Keratinocyte (primary cell): ENCODE data around the gene SLC12A8. TPM values are rescaled to one million over a fixed set of nuclear protein-coding genes. Genes with fewer than 3 reads are reported as not detected.

Experiments used
- DNase-seq: peaks from one replicate; pipeline ENCODE4 v3.0.0-alpha.2; 2011; ENCODE audit warnings: low read depth, missing footprints, low spot score
- FAIRE-seq: peaks from 2 replicates; lab custom pipeline; 2011; peaks lifted over from hg19 to GRCh38; lab: Jason Lieb, UNC
- H2AFZ ChIP-seq: 2 replicates; pipeline ENCODE4 v1.6.0; 2012; ENCODE audit warnings: low read length, control low read depth, inconsistent platforms; ENCODE audit not compliant: control insufficient read depth
- H3K27ac ChIP-seq: 2 replicates; pipeline ENCODE4 v1.5.1; 2011; ENCODE audit warnings: low read length; ENCODE audit not compliant: control insufficient read depth, insufficient read depth
- H3K27me3 ChIP-seq: 3 replicates; pipeline ENCODE4 v1.6.0; 2011; ENCODE audit warnings: low read length; ENCODE audit not compliant: control insufficient read depth, insufficient read depth; ENCODE audit errors: extremely low read depth
- H3K36me3 ChIP-seq, 2 experiments: 2 replicates in 1 of 2; 3 replicates in 1 of 2; pipeline ENCODE4 v1.5.1; 2011; ENCODE audit warnings: low read length in 2 of 2, mild to moderate bottlenecking in 1 of 2; ENCODE audit not compliant: control insufficient read depth in 2 of 2, insufficient read depth in 2 of 2; ENCODE audit errors: extremely low read depth in 1 of 2
- H3K4me1 ChIP-seq: 3 replicates; pipeline ENCODE4 v1.5.1; 2011; ENCODE audit warnings: low read length; ENCODE audit not compliant: control insufficient read depth, insufficient read depth; ENCODE audit errors: extremely low read depth
- H3K4me2 ChIP-seq: 3 replicates; pipeline ENCODE4 v1.6.0; 2011; ENCODE audit warnings: low read depth, low read length; ENCODE audit not compliant: control insufficient read depth, insufficient read depth; ENCODE audit errors: extremely low read depth
- H3K4me3 ChIP-seq, 3 experiments: fragments of 200-600 bp in 1 of 3; sonication (generic) in 1 of 3; 2 replicates in 2 of 3; 3 replicates in 1 of 3; pipeline ENCODE4 v1.5.1; 2011 to 2016; ENCODE audit warnings: low read length in 3 of 3, mild to moderate bottlenecking in 3 of 3, control low read depth in 2 of 3, inconsistent platforms in 1 of 3, low read depth in 1 of 3, mixed read lengths in 1 of 3, mixed run types in 1 of 3, moderate library complexity in 1 of 3; ENCODE audit not compliant: control insufficient read depth in 2 of 3, insufficient read depth in 2 of 3; ENCODE audit errors: extremely low read depth in 1 of 3
- H3K79me2 ChIP-seq: 2 replicates; pipeline ENCODE4 v1.6.0; 2012; ENCODE audit warnings: low read length; ENCODE audit not compliant: control insufficient read depth, insufficient read depth
- H3K9ac ChIP-seq: 3 replicates; pipeline ENCODE4 v1.6.0; 2011; ENCODE audit warnings: low read length; ENCODE audit not compliant: control insufficient read depth, insufficient read depth; ENCODE audit errors: extremely low read depth
- H3K9me1 ChIP-seq: 3 replicates; pipeline ENCODE4 v1.6.0; 2011; ENCODE audit warnings: low read length; ENCODE audit not compliant: control insufficient read depth, insufficient read depth; ENCODE audit errors: extremely low read depth
- H3K9me3 ChIP-seq: 2 replicates; pipeline ENCODE4 v1.5.1; 2012; ENCODE audit warnings: low read depth, low read length; ENCODE audit not compliant: control insufficient read depth
- H4K20me1 ChIP-seq: 3 replicates; pipeline ENCODE4 v1.6.0; 2011; ENCODE audit warnings: low read length; ENCODE audit not compliant: control insufficient read depth, insufficient read depth; ENCODE audit errors: extremely low read depth
- EZH2 ChIP-seq: IDR thresholded peaks from one replicate; pipeline ENCODE4 v1.6.1; 2012; ENCODE audit warnings: inconsistent platforms, mild to moderate bottlenecking, low read length, moderate library complexity
- dilution Hi-C: fragments of 300-500 bp; cut with MboI; formaldehyde crosslinking; loops from one replicate; pipeline ENCODE4 v1.7.0; 2020; ENCODE audit warnings: low sequenced_read_pairs; ENCODE audit not compliant: extremely low pct_ligation_motif_present
- polyA plus RNA-seq, 5 experiments: library from polyadenylated mRNA; depleted of rRNA in 3 of 5; stranded (reverse) in 3 of 5; stranded (forward) in 1 of 5; unstranded in 1 of 5; fragments of >200 nt; gene quantifications; 1 replicate in 1 of 5; 2 replicates in 3 of 5; 3 replicates in 1 of 5; pipeline versions ENCODE4 v1.2.1 to v1.2.3, GENCODE V29; 2011 to 2012; ENCODE audit warnings: missing spikeins in 2 of 5, low read depth in 1 of 5, low replicate concordance in 1 of 5
- TF ChIP-seq, protein P1 (sequence below), 3 experiments: IDR thresholded peaks in 1 of 3; conservative IDR thresholded peaks in 1 of 3; optimal IDR thresholded peaks in 1 of 3; 2 replicates in 2 of 3; 3 replicates in 1 of 3; pipeline versions ENCODE3 to v1.5.1; 2011; ENCODE audit warnings: low read length in 3 of 3, mild to moderate bottlenecking in 3 of 3, moderate library complexity in 2 of 3, control low read depth in 1 of 3, inconsistent platforms in 1 of 3; ENCODE audit not compliant: insufficient read depth in 2 of 3; ENCODE audit errors: extremely low read depth in 1 of 3

Gene SLC12A8
- polyA plus RNA-seq, 1 donor (not counting 4 experiments of a cell fraction or from before 2014, with no cell fraction given), result 6.9 TPM

DNA sequence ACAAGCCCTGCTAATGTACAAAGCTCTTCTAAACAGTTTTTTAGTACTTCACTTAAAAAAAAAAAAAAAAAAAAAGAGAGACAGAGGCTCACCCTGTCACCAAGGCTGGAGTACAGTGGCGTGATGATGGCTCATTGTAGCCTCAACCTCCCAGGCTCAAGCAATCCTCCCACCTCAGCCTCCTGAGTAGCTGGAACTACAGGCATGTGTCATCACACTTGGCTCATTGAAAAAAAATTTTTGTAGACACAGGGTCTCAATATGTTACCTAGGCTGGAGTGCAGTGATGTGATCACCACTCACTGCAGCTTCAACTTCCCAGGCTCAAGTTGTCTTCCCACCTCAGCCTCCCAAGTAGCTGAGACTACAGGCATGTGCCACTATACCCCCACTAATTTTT is 109.1 kb downstream of the SLC12A8 start:
- Histone ChIP-seq H3K36me3 (peaks cover 1 to 3% of the 10 kb centered on the region in 2 experiments), H2AFZ (no peak overlapping the region), H3K4me1 (peaks cover 13% of the 10 kb centered on the region), H3K4me3 (no peak overlapping the region), H3K27ac (no peak overlapping the region), H3K79me2 (no peaks in the 10 kb centered on the region), H3K27me3 (no peaks in the 10 kb centered on the region), H3K9ac (no peak overlapping the region), H3K9me3 (no peaks in the 10 kb centered on the region), H4K20me1 (no peaks in the 10 kb centered on the region), H3K4me2 (no peak overlapping the region), H3K9me1 (no peaks in the 10 kb centered on the region)
- DNase-seq (no peak), FAIRE-seq (no peak)
- dilution Hi-C loops, result no loop called here
- TF ChIP-seq EZH2, result no peak
- TF ChIP-seq, protein P1, sequence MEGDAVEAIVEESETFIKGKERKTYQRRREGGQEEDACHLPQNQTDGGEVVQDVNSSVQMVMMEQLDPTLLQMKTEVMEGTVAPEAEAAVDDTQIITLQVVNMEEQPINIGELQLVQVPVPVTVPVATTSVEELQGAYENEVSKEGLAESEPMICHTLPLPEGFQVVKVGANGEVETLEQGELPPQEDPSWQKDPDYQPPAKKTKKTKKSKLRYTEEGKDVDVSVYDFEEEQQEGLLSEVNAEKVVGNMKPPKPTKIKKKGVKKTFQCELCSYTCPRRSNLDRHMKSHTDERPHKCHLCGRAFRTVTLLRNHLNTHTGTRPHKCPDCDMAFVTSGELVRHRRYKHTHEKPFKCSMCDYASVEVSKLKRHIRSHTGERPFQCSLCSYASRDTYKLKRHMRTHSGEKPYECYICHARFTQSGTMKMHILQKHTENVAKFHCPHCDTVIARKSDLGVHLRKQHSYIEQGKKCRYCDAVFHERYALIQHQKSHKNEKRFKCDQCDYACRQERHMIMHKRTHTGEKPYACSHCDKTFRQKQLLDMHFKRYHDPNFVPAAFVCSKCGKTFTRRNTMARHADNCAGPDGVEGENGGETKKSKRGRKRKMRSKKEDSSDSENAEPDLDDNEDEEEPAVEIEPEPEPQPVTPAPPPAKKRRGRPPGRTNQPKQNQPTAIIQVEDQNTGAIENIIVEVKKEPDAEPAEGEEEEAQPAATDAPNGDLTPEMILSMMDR (optimal IDR thresholded peaks at IDR 0.05 in 1 of 3, IDR thresholded peaks at IDR 0.05 in 1 of 3, conservative IDR thresholded peaks at IDR 0.05 in 1 of 3; ENCODE audit: extremely low read depth in 1 of 3, insufficient read depth in 2 of 3, low read length in 3 of 3), result no peak

DNA sequence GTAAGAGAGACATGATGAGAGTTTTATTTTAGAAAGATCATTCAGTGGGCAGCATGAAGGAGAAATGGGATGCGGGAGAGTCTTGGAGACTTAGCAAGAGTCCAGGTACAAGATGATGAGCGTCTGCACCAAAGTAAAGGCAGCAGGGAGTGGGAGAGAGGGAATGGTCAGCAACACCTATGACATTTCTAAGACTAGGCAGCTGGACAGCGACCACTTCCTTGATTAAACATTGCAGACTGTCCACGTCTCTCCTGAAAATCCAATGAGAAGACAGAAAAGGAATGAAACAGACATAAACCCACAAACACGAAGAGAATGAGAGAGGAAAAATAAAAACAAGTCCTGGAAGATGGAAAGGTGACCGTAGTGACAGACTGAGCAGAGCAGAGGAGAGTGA is 110.1 kb downstream of the SLC12A8 start:
- Histone ChIP-seq H3K4me3 (no peak overlapping the region), H3K27ac (no peak overlapping the region), H4K20me1 (no peaks in the 10 kb centered on the region), H2AFZ (no peak overlapping the region), H3K27me3 (no peaks in the 10 kb centered on the region), H3K36me3 (peaks cover 1 to 3% of the 10 kb centered on the region in 2 experiments), H3K9me3 (no peaks in the 10 kb centered on the region), H3K9me1 (no peaks in the 10 kb centered on the region), H3K79me2 (no peaks in the 10 kb centered on the region), H3K9ac (no peak overlapping the region), H3K4me2 (no peak overlapping the region), H3K4me1 (peaks cover 4% of the 10 kb centered on the region)
- no peak for DNase-seq
- FAIRE-seq, result no peak
- dilution Hi-C loops, result no loop called here
- no peak for TF ChIP-seq EZH2
- TF ChIP-seq, protein P1 (optimal IDR thresholded peaks at IDR 0.05 in 1 of 3, IDR thresholded peaks at IDR 0.05 in 1 of 3, conservative IDR thresholded peaks at IDR 0.05 in 1 of 3; ENCODE audit: extremely low read depth in 1 of 3, insufficient read depth in 2 of 3, low read length in 3 of 3), result no peak
